K562 (cell line): Measurements from ENCODE around the gene B3GNT7. TPM values are rescaled to one million over a fixed set of nuclear protein-coding genes. Genes with fewer than 3 reads are reported as not detected.

ENCODE experiments used
- NR2C1 ChIP-seq, 2 experiments: fragments of 450-650 bp; IDR thresholded peaks; 2 replicates each; pipeline ENCODE4 v1.6.1; 2017; ENCODE audit warnings: mild to moderate bottlenecking in 2 of 2, antibody characterized with exemption in 1 of 2, inconsistent platforms in 1 of 2, missing compliant biosample characterization in 1 of 2, missing genetic modification characterization in 1 of 2
- SIN3B ChIP-seq: fragments of 450-650 bp; IDR thresholded peaks from 2 replicates; pipeline ENCODE4 v1.6.1; 2017; ENCODE audit warnings: low read depth, mild to moderate bottlenecking, moderate library complexity
- ZNF175 ChIP-seq: fragments of 200-800 bp; sonication (Bioruptor generic); IDR thresholded peaks from 2 replicates; pipeline ENCODE4 v1.6.1; 2016; ENCODE audit warnings: low read depth, mild to moderate bottlenecking, missing genetic modification characterization, missing compliant biosample characterization
- ZNF589 ChIP-seq: fragments of 200-800 bp; sonication (Bioruptor generic); IDR thresholded peaks from 2 replicates; pipeline ENCODE4 v1.6.1; 2016; ENCODE audit warnings: low read depth, missing genetic modification characterization, missing compliant biosample characterization
- ZNF592 ChIP-seq: fragments of 450-650 bp; IDR thresholded peaks from 2 replicates; pipeline ENCODE4 v1.6.1; 2017; ENCODE audit warnings: antibody characterized with exemption, mild to moderate bottlenecking
- polyA plus RNA-seq, 8 experiments: library from polyadenylated mRNA; depleted of rRNA in 4 of 8; stranded (reverse) in 5 of 8; unstranded in 3 of 8; fragments of >200 nt; fragmentation: Nextera tagmentation in 2 of 8; fragmentation: Illumina TruSeq in 1 of 8; extraction: Ambion mirVana in 2 of 8; extraction: Trizol in 1 of 8; gene quantifications; 2 replicates each; pipeline versions ENCODE4 v1.2.1 to v1.2.3, GENCODE V29; 2011 to 2014; ENCODE audit warnings: inconsistent platforms in 1 of 8, missing spikeins in 1 of 8
- total RNA-seq, 7 experiments: library from RNA; depleted of rRNA in 6 of 7; stranded (reverse); fragments of >200 nt in 6 of 7; fragmentation: Illumina TruSeq in 2 of 7; extraction: Trizol in 2 of 7; gene quantifications; 2 replicates each; pipeline versions ENCODE4 v1.2.1 to v1.2.3, GENCODE V29; 2011 to 2021; ENCODE audit warnings: low replicate concordance in 1 of 7
- TF ChIP-seq, protein P1 (sequence below): fragments of 450-650 bp; formaldehyde crosslinking; IDR thresholded peaks from 2 replicates; pipeline ENCODE4 v1.4.0; 2020; ENCODE audit warnings: mild to moderate bottlenecking, moderate library complexity
- TF ChIP-seq, protein P2 (sequence below): fragments of 250-450 bp; sonication (Bioruptor Pico); IDR thresholded peaks from 2 replicates; pipeline ENCODE4 v1.4.0; 2020

B3GNT7 gene
- total and polyA plus RNA-seq, 9 of the 15 experiments (the other 6 are each of a cell fraction or from before 2014, with no cell fraction given): 0.20 TPM; not detected in 8

DNA sequence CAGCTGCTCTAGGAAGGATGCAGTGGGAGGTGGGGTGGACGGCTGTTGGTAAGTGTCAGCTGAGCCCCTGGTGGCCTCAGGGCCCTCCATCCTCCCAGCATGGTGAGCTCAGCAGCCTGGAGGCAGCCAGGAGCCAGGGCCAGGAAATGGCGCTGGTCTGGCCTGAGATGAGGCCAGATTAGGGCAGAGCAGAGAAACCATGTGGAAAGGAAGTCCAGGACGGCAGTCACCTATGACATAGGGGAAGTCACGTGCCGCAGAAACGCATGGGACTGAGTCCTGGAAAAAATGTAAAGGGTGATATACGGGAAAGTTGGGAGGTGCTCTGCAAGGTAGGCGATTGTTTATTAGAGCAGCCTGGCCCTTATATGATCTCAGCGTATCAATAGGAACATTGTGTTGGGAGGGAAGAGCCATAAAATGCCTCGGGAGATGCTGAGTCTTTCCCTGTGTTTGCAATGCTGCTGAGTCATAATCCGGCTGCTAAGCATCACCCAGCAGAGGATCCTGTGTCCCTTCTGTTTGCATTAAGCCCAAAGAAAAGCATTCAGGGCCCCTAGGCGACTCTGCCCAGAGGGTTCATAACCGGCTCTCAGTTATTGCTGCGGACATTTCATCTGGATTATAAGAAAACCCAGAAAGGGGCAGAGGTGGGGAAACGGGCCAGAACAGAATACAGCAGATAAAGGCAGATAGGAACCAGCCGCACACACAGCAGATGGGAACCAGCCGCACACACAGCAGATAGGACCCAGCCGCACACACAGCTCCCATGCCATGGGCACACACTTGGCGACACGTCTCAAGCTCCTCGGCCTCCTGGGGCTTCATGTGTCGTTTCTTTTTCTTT is 30.3 kb upstream of the B3GNT7 start (continued):
- TF ChIP-seq ZNF592 (peak; percentile 52; the same call in 1 of the 2 replicates), ZNF175 (CRISPR knock-in tag) (peak; percentile 80; the same call in 1 of the 2 replicates), ZNF589 (CRISPR knock-in tag) (0 out of 2 replicates have a peak, but pooled peaks have one; percentile 31), SIN3B (no peak), NR2C1 (IDR thresholded peaks at IDR 0.05) (no peak), NR2C1 (tag; IDR thresholded peaks at IDR 0.05) (peak; percentile 29; the same call in 1 of the 2 replicates)
- TF ChIP-seq, protein P1, sequence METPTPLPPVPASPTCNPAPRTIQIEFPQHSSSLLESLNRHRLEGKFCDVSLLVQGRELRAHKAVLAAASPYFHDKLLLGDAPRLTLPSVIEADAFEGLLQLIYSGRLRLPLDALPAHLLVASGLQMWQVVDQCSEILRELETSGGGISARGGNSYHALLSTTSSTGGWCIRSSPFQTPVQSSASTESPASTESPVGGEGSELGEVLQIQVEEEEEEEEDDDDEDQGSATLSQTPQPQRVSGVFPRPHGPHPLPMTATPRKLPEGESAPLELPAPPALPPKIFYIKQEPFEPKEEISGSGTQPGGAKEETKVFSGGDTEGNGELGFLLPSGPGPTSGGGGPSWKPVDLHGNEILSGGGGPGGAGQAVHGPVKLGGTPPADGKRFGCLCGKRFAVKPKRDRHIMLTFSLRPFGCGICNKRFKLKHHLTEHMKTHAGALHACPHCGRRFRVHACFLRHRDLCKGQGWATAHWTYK (CRISPR knock-in tag): 0 out of 2 replicates have a peak, but pooled peaks have one; percentile 23
- TF ChIP-seq, protein P2, sequence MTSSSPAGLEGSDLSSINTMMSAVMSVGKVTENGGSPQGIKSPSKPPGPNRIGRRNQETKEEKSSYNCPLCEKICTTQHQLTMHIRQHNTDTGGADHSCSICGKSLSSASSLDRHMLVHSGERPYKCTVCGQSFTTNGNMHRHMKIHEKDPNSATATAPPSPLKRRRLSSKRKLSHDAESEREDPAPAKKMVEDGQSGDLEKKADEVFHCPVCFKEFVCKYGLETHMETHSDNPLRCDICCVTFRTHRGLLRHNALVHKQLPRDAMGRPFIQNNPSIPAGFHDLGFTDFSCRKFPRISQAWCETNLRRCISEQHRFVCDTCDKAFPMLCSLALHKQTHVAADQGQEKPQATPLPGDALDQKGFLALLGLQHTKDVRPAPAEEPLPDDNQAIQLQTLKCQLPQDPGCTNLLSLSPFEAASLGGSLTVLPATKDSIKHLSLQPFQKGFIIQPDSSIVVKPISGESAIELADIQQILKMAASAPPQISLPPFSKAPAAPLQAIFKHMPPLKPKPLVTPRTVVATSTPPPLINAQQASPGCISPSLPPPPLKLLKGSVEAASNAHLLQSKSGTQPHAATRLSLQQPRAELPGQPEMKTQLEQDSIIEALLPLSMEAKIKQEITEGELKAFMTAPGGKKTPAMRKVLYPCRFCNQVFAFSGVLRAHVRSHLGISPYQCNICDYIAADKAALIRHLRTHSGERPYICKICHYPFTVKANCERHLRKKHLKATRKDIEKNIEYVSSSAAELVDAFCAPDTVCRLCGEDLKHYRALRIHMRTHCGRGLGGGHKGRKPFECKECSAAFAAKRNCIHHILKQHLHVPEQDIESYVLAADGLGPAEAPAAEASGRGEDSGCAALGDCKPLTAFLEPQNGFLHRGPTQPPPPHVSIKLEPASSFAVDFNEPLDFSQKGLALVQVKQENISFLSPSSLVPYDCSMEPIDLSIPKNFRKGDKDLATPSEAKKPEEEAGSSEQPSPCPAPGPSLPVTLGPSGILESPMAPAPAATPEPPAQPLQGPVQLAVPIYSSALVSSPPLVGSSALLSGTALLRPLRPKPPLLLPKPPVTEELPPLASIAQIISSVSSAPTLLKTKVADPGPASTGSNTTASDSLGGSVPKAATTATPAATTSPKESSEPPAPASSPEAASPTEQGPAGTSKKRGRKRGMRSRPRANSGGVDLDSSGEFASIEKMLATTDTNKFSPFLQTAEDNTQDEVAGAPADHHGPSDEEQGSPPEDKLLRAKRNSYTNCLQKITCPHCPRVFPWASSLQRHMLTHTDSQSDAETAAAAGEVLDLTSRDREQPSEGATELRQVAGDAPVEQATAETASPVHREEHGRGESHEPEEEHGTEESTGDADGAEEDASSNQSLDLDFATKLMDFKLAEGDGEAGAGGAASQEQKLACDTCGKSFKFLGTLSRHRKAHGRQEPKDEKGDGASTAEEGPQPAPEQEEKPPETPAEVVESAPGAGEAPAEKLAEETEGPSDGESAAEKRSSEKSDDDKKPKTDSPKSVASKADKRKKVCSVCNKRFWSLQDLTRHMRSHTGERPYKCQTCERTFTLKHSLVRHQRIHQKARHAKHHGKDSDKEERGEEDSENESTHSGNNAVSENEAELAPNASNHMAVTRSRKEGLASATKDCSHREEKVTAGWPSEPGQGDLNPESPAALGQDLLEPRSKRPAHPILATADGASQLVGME (CRISPR knock-in tag): 0 out of 2 replicates have a peak, but pooled peaks have one; percentile 22
